ENCODE measurements around the gene CUL7.

Gene CUL7

DNA sequence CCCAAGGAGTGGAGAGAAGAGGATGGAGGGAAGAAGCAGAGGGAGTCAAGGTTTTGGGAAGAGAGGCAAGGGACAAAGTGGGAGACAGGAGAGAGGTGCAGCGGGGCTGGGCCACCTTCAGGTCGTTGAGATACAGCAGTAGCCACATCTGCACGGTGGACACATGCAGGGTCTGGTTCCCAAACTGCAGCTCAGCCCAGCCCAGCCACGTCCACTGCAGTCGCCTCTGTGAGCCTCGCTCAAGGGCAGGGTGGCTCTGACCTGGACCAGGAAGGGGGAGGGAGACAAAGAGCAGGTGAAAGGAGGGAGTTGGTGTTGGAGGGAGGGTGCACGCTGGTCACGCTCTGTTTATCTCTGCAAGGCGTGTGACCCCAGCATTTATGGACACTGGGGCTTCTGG is 14.9 kb downstream of the CUL7 start:
- Histone ChIP-seq H3K4me1 (ENCODE audit: insufficient read depth, low read length, poor library complexity, severe bottlenecking) (no peaks in the 10 kb centered on the region), H3K79me2 (ENCODE audit: insufficient read depth, low read length) (no peaks in the 10 kb centered on the region), H3K4me3 (ENCODE audit: low read length, poor library complexity, severe bottlenecking) (no peak overlapping the region), H3K9me3 (ENCODE audit: insufficient read depth, low read depth, low read length) (no peaks in the 10 kb centered on the region), H3K27me3 (ENCODE audit: insufficient read depth, low read length, poor library complexity, severe bottlenecking) (no peaks in the 10 kb centered on the region), H4K20me1 (ENCODE audit: insufficient read depth, low read length, poor library complexity, severe bottlenecking) (no peaks in the 10 kb centered on the region), H3K9me2 (replicated peaks; ENCODE audit: low read depth, low read length) (no peaks in the 10 kb centered on the region), H3K4me2 (ENCODE audit: low read depth, low read length, poor library complexity, severe bottlenecking) (no peak overlapping the region), H3F3A (ENCODE audit: low read depth) (no peaks in the 10 kb centered on the region), H3K36me3 (ENCODE audit: insufficient read depth, low read length) (peaks cover 12% of the 10 kb centered on the region; the same call in 1 of the 2 replicates), H2AFZ (ENCODE audit: low read length) (no peak overlapping the region), H3K9ac (ENCODE audit: low read depth, low read length, poor library complexity, severe bottlenecking) (no peak overlapping the region)
- TF ChIP-seq EZH2phosphoT487 (IDR thresholded peaks at IDR 0.05; ENCODE audit: borderline replicate concordance), result no peak
- TF ChIP-seq, protein P1, sequence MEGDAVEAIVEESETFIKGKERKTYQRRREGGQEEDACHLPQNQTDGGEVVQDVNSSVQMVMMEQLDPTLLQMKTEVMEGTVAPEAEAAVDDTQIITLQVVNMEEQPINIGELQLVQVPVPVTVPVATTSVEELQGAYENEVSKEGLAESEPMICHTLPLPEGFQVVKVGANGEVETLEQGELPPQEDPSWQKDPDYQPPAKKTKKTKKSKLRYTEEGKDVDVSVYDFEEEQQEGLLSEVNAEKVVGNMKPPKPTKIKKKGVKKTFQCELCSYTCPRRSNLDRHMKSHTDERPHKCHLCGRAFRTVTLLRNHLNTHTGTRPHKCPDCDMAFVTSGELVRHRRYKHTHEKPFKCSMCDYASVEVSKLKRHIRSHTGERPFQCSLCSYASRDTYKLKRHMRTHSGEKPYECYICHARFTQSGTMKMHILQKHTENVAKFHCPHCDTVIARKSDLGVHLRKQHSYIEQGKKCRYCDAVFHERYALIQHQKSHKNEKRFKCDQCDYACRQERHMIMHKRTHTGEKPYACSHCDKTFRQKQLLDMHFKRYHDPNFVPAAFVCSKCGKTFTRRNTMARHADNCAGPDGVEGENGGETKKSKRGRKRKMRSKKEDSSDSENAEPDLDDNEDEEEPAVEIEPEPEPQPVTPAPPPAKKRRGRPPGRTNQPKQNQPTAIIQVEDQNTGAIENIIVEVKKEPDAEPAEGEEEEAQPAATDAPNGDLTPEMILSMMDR (conservative IDR thresholded peaks at IDR 0.05; ENCODE audit: low read length), result no peak

DNA sequence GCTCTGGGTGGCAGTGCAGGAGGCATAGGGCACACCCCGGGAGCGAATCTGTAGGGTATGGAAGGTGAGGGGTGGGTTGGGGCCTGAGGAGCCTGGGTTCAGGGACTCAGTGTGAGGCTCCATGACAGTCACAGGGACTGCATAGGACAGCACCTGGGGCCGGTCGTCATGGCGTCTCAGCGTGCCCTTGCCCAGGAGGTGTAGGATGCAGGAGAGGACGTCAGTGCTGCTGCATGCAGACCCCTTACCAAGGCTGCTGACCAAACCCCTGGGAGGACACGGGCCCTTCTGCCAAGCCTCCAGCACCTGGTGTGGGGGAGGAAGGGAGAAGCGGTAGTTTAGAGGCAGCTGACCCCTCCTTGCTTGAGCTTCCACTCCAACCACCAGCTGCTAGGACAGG is 15.9 kb downstream of the CUL7 start:
- H3F3A ChIP-seq (ENCODE audit: low read depth), result no peaks in the 10 kb centered on the region
- H3K79me2 ChIP-seq (ENCODE audit: insufficient read depth, low read length), result no peaks in the 10 kb centered on the region
- no peaks in the 10 kb centered on the region for H3K9me2 ChIP-seq (replicated peaks; ENCODE audit: low read depth, low read length)
- H3K4me1 ChIP-seq (ENCODE audit: insufficient read depth, low read length, poor library complexity, severe bottlenecking), result no peaks in the 10 kb centered on the region
- H3K9ac ChIP-seq (ENCODE audit: low read depth, low read length, poor library complexity, severe bottlenecking), result no peak overlapping the region
- H3K4me2 ChIP-seq (ENCODE audit: low read depth, low read length, poor library complexity, severe bottlenecking), result no peak overlapping the region
- H3K9me3 ChIP-seq (ENCODE audit: insufficient read depth, low read depth, low read length), result no peaks in the 10 kb centered on the region
- no peaks in the 10 kb centered on the region for H4K20me1 ChIP-seq (ENCODE audit: insufficient read depth, low read length, poor library complexity, severe bottlenecking)
- no peak overlapping the region for H2AFZ ChIP-seq (ENCODE audit: low read length)
- no peak for TF ChIP-seq EZH2phosphoT487 (IDR thresholded peaks at IDR 0.05; ENCODE audit: borderline replicate concordance)
- TF ChIP-seq, protein P1 (conservative IDR thresholded peaks at IDR 0.05; ENCODE audit: low read length), result no peak
- peaks cover 12% of the 10 kb centered on the region; the same call in 1 of the 2 replicates for H3K36me3 ChIP-seq (ENCODE audit: insufficient read depth, low read length)
- no peak overlapping the region for H3K4me3 ChIP-seq (ENCODE audit: low read length, poor library complexity, severe bottlenecking)
- no peaks in the 10 kb centered on the region for H3K27me3 ChIP-seq (ENCODE audit: insufficient read depth, low read length, poor library complexity, severe bottlenecking)

DNA sequence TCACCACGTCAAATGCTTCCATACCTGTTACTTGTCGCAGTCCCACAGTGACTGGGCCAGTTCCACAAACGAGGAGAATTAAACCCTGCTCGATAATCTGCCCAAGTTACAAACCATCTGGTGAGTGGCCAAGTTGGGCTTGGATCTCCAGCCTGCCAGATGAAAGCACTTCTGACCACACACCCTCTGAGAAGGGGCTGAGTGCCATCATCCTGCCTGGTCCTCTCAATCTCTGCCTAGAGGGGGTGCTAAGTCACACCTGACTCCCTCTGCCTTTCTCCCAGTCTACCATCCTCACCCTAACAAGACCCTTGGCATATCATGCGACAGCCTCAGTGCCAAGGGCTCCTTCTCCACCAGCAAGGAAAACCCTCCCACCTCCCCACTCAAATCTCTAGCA is 16.5 kb downstream of the CUL7 start:
- Histone ChIP-seq H3K9me2 (replicated peaks; ENCODE audit: low read depth, low read length) (no peaks in the 10 kb centered on the region), H3K27me3 (ENCODE audit: insufficient read depth, low read length, poor library complexity, severe bottlenecking) (no peaks in the 10 kb centered on the region), H3K9ac (ENCODE audit: low read depth, low read length, poor library complexity, severe bottlenecking) (no peak overlapping the region), H3K9me3 (ENCODE audit: insufficient read depth, low read depth, low read length) (no peaks in the 10 kb centered on the region), H3K79me2 (ENCODE audit: insufficient read depth, low read length) (no peaks in the 10 kb centered on the region), H3K4me1 (ENCODE audit: insufficient read depth, low read length, poor library complexity, severe bottlenecking) (no peaks in the 10 kb centered on the region), H3F3A (ENCODE audit: low read depth) (no peaks in the 10 kb centered on the region), H3K4me3 (ENCODE audit: low read length, poor library complexity, severe bottlenecking) (no peak overlapping the region), H2AFZ (ENCODE audit: low read length) (no peak overlapping the region), H3K36me3 (ENCODE audit: insufficient read depth, low read length) (peaks cover 12% of the 10 kb centered on the region; the same call in 1 of the 2 replicates), H3K4me2 (ENCODE audit: low read depth, low read length, poor library complexity, severe bottlenecking) (no peak overlapping the region), H4K20me1 (ENCODE audit: insufficient read depth, low read length, poor library complexity, severe bottlenecking) (no peaks in the 10 kb centered on the region)
- TF ChIP-seq, protein P1 (conservative IDR thresholded peaks at IDR 0.05; ENCODE audit: low read length), result no peak
- TF ChIP-seq EZH2phosphoT487 (IDR thresholded peaks at IDR 0.05; ENCODE audit: borderline replicate concordance), result no peak
